T-helper 9 cell (primary cell): Measurements from ENCODE around the gene REXO1.
A peak's percentile ranks its signal among the peaks of the same experiment; 100 is the strongest.

Experiments used
- DNase-seq: peaks from one replicate; pipeline ENCODE4 v3.0.0-alpha.2; 2020

Gene REXO1

DNA sequence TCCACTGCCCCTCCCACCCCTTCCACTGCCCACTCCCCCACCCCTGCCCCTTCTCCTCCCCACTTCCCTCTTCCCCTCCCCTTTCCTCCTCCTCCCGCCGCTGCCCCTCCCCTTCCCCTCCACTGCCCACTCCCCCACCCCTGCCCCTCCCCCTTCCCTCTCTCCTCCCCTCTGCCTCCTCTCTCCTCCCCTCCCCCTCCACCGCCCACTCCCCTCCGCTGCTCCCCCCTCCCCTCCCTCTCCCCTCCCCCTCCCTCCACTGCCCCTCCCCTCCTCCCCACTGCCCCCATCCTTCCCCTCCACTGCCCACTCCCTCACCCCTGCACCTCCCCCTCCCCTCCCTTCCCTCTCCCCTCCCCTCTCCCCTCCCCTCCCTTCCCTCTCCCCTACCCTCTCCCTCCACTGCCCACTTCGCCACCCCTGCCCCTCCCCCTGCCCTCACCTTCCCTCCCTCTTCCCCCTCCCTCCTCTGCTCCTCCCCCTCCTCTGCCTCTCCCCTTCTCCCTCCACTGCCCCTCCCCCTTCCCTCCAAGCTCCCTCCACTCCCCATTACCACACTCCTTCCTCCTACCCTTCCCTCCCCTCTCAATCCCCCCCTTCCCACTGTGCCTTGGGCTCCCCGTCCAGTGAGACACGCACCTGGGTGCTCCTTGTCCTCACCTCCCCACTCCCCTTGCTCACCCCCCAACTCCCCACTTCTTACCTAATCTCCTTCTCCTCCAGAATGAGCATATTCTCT, 58.1 kb downstream of the REXO1 start:
- DNase-seq = no peak

- DNase-seq = no peak
Measured at GRCh38 chr19:1789261-1790041, 58.8 kb downstream of the REXO1 start.

DNA sequence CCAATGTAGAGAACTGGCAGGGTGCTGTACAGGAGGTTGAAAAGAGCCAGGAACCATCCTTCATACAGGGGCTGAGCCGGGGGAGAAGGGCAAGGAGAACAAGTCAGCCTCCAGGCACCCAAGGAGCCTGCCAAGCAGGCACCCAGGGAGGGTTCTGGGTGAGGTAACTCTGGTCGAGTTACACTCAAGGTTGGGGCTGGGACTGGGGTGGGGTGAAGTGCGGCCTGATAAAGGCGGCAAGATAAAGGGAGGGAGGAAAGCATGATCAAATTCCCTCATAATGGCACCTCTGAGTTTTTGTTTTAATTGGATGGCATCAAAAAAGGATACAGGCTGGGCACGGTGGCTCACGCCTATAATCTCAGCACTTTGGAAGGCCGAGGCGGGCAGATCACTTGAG, 61.2 kb downstream of the REXO1 start:
- DNase-seq = no peak

- DNase-seq = no peak
Measured at GRCh38 chr19:1786668-1787067, 61.6 kb downstream of the REXO1 start.

GRCh38 chr19:1785310-1785709, 63.0 kb downstream of the REXO1 start:
- DNase-seq = no peak

DNA sequence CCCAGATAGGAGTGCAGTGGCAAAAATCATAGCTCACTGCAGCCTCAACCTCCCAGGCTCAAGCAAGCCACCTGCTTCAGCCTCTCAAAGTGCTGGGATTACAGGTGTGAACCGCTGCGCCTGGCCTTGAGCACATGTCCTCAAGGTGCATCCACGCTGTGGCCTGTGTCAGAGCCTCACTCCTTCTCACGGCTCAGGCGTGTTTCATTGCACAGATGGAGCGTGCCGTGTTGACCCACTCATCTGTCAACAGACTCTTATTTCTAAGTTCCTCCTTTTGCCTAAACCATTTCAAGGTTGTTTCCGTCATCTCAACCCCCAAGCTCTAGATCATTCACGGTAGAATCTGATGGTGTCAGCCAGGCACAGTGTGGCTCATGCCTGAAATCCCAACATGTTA, 64.4 kb downstream of the REXO1 start:
- DNase-seq = no peak

GRCh38 chr19:1783354-1783753, 64.9 kb downstream of the REXO1 start:
- no peak for DNase-seq

DNA sequence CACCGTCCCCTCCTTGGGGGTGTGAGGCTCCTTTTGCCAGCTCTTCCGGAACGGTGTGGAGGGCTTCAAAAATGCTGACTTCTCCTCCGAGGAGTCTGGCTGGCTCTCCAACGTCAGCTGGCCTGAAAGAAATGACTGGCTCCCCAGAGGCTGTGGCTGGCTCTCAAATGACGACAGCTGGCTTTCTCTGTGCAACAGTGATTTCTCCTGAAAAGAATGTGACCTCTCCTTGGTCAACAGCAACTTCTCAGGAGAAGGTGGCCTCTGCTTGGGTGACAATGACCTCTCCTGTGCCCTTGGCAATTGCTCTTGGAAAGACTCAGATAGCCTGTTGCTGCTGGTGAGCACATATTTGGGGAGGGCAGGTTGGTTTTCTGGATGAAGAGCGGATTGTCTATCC, 65.8 kb downstream of the REXO1 start:
- DNase-seq = no peak

DNA sequence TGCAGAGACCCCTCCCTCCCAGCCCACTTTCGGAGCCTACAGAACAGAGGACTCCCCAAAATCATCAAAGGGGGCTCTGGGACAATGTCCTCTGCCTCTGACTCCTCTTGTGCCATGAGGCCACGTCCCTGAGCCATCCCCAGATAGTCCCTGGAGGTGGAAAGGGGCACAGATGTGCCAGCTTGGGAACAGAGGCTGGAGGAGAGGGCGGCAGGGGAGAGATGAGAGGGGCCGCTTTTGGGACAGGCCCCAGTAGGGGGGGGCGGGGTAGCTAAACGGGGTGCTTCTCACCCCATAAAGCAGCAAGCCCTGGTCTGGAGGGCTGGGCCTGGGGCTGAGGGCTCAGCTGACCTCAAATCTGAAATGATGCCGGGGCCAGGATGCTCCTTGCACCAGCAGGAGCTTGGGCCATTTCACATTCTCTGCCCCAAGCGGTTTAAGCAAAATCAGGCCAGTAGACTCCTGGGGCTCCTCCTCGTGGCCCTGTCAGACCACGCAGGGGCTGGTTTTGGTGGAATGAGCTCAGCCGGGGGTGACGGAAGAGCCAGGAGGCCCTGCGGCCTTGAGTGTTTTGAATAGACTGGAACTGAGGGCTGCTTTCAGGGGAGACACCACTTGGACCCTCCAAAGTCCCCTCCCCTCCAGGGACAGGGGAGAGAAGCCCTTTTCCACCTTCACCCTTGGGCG, 67.9 kb downstream of the REXO1 start:
- no peak for DNase-seq

DNA sequence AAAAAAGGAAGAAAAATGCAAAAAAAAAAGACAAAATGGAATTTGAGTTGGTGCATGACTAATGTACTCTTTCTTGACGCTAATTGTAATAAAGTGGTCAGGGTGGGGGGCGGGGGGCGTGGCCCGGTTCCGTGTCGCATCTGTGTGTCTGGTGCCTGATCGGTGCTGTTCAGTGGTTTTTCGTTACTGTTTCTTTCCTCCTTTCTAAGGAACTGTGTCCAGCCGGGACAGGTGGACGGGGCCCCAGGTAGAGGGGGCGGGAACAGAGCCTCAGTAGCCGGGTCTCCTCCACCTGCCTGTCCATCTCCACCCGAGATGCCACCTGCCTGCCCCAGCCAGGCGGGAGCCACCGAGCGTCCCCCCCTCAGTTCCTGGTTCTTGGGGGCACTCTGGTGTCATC, 68.7 kb downstream of the REXO1 start:
- no peak for DNase-seq

DNA sequence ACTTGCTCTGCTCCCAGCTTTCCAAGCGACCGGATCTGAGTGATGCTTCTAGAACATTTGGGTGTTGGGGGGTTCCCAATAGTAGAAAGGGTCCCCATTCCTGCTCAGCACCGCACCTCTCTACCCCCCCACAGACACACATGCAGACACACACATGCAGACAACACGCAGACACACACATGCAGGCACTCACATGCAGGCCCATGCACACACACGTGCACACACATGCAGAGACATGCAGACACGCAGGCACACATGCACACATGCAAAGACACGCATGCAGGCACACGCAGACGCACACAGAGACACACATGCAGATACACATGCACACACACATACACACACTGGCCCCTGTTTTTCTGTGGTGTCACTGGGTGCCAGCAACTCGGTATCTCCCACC, 71.1 kb downstream of the REXO1 start:
- no peak for DNase-seq

GRCh38 chr19:1776606-1777147, 71.6 kb downstream of the REXO1 start:
- DNase-seq = no peak

- no peak for DNase-seq
Measured at GRCh38 chr19:1775951-1776605, 72.2 kb downstream of the REXO1 start.

DNA sequence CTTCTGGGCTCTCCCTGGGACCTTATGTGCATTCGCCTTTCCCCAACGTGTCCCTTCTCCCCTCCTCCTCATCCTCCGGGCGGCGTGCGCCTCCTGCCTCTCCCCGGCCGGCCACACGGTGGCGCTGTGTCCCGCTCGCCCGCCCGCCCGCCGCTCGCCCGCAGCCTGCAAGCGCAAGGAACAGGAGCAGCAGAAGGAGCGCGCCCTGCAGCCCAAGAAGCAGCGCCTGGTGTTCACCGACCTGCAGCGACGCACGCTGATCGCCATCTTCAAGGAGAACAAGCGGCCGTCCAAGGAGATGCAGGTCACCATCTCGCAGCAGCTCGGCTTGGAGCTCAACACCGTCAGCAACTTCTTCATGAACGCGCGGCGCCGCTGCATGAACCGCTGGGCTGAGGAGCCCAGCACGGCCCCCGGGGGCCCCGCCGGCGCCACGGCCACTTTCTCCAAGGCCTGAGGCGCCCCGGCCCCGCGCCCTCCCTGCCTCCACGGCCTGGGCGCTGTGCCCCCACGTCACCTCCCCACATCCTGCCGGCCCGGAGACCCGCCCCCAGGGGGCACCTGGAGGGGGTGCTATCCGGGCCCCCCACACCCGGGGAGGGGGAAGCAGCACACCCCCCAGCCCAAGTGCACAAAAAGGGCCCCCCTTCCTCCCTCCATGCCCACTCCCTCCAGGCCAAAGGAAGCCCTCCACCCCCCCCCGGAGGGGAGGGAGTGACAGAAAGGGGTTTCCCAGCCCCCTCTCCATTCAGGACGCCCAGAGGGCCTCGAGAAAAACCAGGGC, 73.1 kb downstream of the REXO1 start:
- no peak for DNase-seq

DNA sequence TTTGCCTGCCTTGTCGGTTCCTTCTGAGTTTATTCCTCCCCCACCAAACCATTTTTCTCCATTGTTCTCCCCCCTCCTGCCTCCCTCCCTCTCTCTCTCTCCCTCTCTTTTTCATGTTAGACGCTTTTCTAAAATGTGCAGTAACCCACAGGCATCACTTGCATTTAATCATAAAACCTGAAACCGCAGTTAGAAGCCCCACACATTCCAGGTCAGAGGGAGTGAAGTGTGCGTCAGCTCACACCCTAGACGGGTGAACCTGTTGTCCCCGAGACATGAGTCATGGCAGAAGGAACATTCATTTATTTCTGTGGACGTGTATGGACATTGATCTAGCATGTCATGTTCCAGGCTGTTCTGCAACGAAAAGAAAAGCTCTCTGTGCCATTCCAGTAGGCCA, 75.1 kb downstream of the REXO1 start:
- no peak for DNase-seq

- no peak for DNase-seq
Measured at GRCh38 chr19:1770866-1771576, 77.3 kb downstream of the REXO1 start.

GRCh38 chr19:1769645-1769985, 78.7 kb downstream of the REXO1 start:
- DNase-seq = no peak

- no peak for DNase-seq
Measured at GRCh38 chr19:1768918-1769644, 79.2 kb downstream of the REXO1 start.

GRCh38 chr19:1768248-1768647, 80.0 kb downstream of the REXO1 start:
- no peak for DNase-seq

DNA sequence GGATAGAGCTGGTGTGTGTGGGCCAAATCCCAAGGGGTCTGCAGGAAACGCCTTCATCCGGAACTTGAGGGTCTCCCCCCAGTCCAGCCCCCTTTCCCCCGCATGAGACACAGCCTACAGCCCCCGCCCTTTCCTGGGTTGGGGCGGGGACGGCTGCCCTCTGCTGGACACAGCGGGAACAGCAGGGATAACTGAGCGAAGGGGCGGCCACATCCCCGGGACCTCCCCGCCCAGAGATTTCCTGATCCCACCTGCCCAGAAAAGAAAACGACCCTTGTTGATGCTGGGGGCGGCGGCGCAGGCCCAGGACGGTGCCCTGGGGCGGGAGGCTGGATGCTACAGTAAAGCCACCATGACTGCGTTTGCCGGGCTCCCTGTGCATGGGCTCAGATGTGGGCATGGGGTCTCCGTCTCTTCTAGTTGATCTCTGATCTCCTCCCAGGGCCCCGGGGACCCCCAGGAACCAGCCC, 80.8 kb downstream of the REXO1 start:
- DNase-seq = peak; percentile 61
